Ectodermal cell (in vitro differentiated cells): ENCODE results near the gene FHOD3.
A peak's percentile ranks its signal among the peaks of the same experiment; 100 is the strongest.

ENCODE experiments used
- H3K27ac ChIP-seq: 2 replicates; pipeline ENCODE4 v1.7.0; 2013; ENCODE audit warnings: mild to moderate bottlenecking, low read depth, low read length; ENCODE audit not compliant: insufficient read depth, poor library complexity, severe bottlenecking
- H3K27me3 ChIP-seq: 2 replicates; pipeline ENCODE4 v1.7.0; 2013; ENCODE audit warnings: mild to moderate bottlenecking, low read length; ENCODE audit not compliant: insufficient read depth, control insufficient read depth, poor library complexity, severe bottlenecking
- H3K36me3 ChIP-seq: one replicate; pipeline ENCODE4 v1.7.0; 2013; ENCODE audit warnings: low read length; ENCODE audit not compliant: control insufficient read depth, insufficient read depth
- H3K4me1 ChIP-seq: one replicate; pipeline ENCODE4 v1.7.0; 2013; ENCODE audit warnings: low read length; ENCODE audit not compliant: control insufficient read depth, insufficient read depth
- H3K4me3 ChIP-seq: 2 replicates; pipeline ENCODE4 v1.7.0; 2013; ENCODE audit warnings: low read depth, low read length, control low read depth; ENCODE audit not compliant: insufficient read depth
- H3K9me3 ChIP-seq: 2 replicates; pipeline ENCODE4 v1.7.0; 2013; ENCODE audit warnings: mild to moderate bottlenecking, low read length, moderate library complexity; ENCODE audit not compliant: control insufficient read depth
- whole genome bisulfite sequencing, 2 experiments: methylation state at CpG; one replicate each; pipeline ENCODE4 v1.1.7; 2013; ENCODE audit warnings: missing lambda C conversion rate in 2 of 2; 5-methylcytosine and 5-hydroxymethylcytosine counted together

FHOD3 gene

DNA sequence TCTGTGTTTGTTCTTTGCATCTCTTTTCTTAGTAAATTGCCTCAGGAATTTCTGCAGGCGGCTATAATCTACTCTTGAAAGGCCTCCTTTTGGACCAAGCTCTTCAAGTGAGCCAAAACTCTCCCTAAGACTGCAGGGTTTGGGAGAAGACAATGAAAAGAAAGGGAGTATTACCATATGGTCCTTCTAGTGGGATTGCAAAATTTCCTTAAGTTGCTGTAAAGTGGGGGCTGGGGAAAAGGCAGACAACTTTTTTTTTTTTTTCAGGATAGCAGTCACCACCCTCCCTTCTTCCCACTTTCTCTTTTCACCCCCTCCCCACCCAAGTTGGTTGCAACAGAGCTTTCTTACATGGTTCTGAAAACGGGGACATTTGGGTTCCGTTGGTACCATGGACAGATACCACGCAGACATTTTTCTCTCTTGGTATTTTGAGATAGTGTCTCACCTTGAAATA is 183.7 kb downstream of the FHOD3 start:
- Histone ChIP-seq H3K27ac (peak overlapping the region; percentile 58), H3K27me3 (no peaks in the 10 kb centered on the region), H3K36me3 (no peaks in the 10 kb centered on the region), H3K4me3 (no peak overlapping the region), H3K9me3 (no peaks in the 10 kb centered on the region), H3K4me1 (peaks cover 55% of the 10 kb centered on the region)
- WGBS, 2 experiments = 0 to 13% methylated on average over 2 to 4 of the region's 4 CpGs

- Histone ChIP-seq H3K9me3 (no peaks in the 10 kb centered on the region), H3K27ac (no peak overlapping the region), H3K27me3 (no peaks in the 10 kb centered on the region), H3K4me3 (no peak overlapping the region), H3K4me1 (peaks cover 55% of the 10 kb centered on the region), H3K36me3 (no peaks in the 10 kb centered on the region)
- 70 to 73% methylated on average over 1 of the region's 1 CpG for WGBS, 2 experiments
Measured at GRCh38 chr18:36481935-36482334, 184.4 kb downstream of the FHOD3 start.

DNA sequence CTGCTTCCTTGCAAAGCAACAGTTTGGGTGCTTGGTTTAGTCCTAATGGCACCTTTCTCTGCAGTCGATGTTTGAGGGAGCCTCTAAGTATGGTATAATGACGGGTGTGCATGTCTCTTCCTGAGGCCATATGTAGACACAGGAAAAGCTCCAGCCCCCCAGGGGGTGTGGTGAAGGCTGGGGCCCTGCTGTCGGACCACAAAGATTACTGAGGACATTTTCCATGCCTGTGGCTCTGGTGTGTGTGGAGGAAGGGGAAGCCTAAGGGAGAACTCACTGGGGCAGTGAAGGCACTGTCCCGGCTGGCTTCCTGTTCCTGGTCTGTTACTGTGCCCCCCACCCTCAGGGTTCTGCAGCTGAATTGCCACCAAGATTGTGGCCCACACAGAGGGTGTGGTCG is 187.1 kb downstream of the FHOD3 start:
- H3K36me3 ChIP-seq = no peaks in the 10 kb centered on the region
- 93 to 97% methylated on average over 5 of the region's 5 CpGs for WGBS, 2 experiments
- peaks cover 41% of the 10 kb centered on the region for H3K4me1 ChIP-seq
- H3K9me3 ChIP-seq = no peaks in the 10 kb centered on the region
- no peak overlapping the region for H3K27ac ChIP-seq
- H3K4me3 ChIP-seq = no peak overlapping the region
- H3K27me3 ChIP-seq = no peaks in the 10 kb centered on the region

DNA sequence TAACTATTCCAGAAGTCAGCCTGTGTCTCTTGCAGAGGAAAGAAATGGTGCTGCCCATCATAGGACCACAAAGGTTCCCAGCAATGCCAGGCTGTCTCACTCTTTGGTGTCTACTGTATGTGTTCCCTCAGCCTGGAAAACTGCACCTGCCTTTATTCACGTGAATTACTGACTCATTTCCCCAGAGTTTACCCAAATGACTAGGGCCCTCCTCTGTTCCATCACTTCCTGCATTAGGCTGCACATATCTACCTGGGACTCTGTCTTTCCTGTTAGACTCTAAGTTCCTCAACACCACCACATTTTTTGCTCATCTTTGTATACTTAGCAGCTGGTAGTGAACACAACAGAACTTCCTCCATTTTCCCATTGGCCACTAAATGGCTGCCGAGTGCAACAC is 188.3 kb downstream of the FHOD3 start:
- Histone ChIP-seq H3K4me3 (no peak overlapping the region), H3K27ac (no peak overlapping the region), H3K9me3 (no peaks in the 10 kb centered on the region), H3K27me3 (no peaks in the 10 kb centered on the region), H3K4me1 (peaks cover 30% of the 10 kb centered on the region), H3K36me3 (no peaks in the 10 kb centered on the region)
- WGBS, 2 experiments = 94 to 95% methylated on average over 2 of the region's 2 CpGs

DNA sequence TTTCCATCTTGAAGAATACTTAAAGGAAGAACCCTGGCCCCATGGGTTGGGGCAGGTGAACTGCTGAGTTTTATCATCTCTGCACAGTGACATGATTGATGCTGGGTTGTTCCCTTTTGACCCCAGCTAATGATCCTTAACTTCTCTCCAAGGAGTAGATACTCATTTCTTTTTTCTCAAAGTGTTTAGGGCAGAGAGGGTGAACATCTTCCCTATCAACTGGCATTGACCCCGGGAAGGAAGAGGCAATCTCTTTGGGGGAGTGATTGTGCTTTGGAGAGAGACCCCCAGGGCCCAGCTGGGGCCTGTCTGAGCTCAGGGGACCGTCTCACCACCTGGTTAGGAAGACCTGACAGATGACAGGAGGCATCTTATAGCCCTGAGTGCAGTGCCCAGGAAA is 190.6 kb downstream of the FHOD3 start:
- Histone ChIP-seq H3K27ac (no peak overlapping the region), H3K4me3 (no peak overlapping the region), H3K36me3 (no peaks in the 10 kb centered on the region), H3K27me3 (no peaks in the 10 kb centered on the region), H3K4me1 (peaks cover 8% of the 10 kb centered on the region), H3K9me3 (no peaks in the 10 kb centered on the region)
- 90 to 92% methylated on average over 2 of the region's 2 CpGs for WGBS, 2 experiments

DNA sequence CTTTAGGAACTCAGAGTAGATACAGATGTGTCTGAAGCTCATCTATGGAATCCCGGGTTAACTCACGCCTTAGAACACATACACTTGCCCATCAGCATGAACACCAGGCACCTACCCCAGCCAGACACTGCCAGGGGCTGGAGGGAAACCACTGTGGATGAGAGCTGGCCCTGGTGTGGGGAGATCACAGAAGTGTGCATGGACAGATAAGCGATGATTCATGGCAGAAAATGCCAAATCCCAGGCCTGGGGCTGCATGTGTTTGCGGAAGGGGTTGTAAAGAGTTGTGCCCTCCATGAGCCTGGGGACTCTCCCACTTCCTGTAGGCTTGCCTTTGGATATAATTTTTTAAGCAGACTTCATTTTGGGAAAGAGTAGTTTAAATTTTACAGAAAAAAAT is 193.4 kb downstream of the FHOD3 start:
- 90 to 94% methylated on average over 4 of the region's 4 CpGs for WGBS, 2 experiments
- H3K27ac ChIP-seq = no peak overlapping the region
- no peaks in the 10 kb centered on the region for H3K27me3 ChIP-seq
- no peaks in the 10 kb centered on the region for H3K36me3 ChIP-seq
- no peak overlapping the region for H3K4me3 ChIP-seq
- no peaks in the 10 kb centered on the region for H3K9me3 ChIP-seq
- peaks cover 21% of the 10 kb centered on the region for H3K4me1 ChIP-seq

DNA sequence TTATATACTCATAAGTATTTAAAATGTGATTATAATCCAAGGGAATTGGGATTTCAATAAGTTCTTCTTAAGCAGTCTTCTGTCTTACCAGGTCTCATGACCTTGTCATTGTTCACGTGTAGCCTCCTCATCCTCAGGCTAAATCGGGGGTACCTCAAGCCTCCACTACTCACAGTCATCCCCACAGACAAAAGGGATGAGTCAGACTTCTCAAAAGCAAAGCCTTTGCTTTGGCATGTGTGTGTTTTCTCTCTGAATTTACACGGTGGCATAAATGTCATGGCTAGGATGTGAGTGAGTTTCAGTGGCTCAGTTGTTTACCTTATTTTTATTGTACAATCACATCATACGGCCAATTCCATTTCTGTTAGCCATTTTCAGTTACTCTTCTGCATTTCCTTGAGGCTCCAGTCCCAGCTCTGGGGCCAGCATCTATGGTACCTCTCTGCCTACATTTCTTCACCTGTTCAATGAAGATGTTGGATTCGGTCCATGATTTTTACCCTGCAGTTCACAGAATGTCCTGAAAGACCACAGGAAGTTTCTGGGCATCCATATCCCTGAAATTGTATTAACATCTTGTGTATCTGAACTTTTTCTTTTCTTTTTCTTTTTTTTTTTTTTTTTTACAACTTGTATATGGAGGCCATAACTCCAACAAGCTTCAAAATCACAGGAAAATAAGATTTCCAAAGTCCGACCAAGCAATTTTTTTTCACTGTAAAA is 195.3 kb downstream of the FHOD3 start:
- H3K4me3 ChIP-seq = no peak overlapping the region
- no peaks in the 10 kb centered on the region for H3K9me3 ChIP-seq
- H3K27me3 ChIP-seq = no peaks in the 10 kb centered on the region
- H3K4me1 ChIP-seq = peaks cover 15% of the 10 kb centered on the region
- no peak overlapping the region for H3K27ac ChIP-seq
- 95 to 96% methylated on average over 5 to 6 of the region's 6 CpGs for WGBS, 2 experiments
- H3K36me3 ChIP-seq = no peaks in the 10 kb centered on the region

DNA sequence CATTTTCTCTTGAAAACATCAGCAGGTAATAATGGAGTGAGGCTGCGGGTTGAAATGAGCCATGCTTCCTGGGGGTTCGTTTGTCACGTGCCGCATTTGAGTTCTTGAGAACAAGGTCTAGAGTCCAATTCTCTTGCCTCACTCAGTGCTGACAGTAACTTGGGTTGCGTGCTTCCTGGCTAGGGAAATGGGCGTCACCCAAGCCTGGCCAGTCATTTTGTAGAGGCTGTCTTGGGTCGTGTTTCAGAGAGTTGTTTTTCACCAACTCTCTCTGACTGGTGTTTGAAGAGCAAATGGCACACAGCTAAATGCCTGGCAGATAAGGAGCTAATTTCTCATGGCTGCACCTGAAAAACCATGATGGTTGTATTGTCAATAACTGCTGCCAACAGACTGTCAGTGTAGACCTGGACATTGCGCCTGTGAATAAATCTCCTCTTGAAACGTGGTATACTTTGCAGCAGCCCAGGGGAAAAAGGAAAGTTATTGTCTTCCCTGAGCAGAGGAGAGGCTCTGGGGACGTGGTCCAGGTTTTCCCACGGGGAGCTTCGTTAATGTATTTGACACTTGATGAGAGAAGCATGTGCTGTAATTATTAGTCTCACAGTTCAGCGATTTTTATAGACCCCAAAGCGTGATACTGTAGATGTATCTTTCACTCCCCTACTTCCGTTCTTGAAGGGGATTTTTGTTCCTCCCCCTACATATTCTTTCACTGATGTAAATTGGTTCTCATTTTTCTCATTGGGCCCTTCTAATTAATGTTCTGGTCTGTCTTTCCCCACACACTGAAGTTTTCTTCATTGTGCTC is 196.0 kb downstream of the FHOD3 start:
- no peaks in the 10 kb centered on the region for H3K27me3 ChIP-seq
- peaks cover 15% of the 10 kb centered on the region for H3K4me1 ChIP-seq
- no peak overlapping the region for H3K27ac ChIP-seq
- H3K4me3 ChIP-seq = no peak overlapping the region
- no peaks in the 10 kb centered on the region for H3K9me3 ChIP-seq
- 65 to 66% methylated on average over 15 of the region's 15 CpGs for WGBS, 2 experiments
- no peaks in the 10 kb centered on the region for H3K36me3 ChIP-seq

GRCh38 chr18:36494160-36494437 is 196.6 kb downstream of the FHOD3 start:
- no peaks in the 10 kb centered on the region for H3K36me3 ChIP-seq
- H3K27ac ChIP-seq = no peak overlapping the region
- no peaks in the 10 kb centered on the region for H3K27me3 ChIP-seq
- peaks cover 15% of the 10 kb centered on the region for H3K4me1 ChIP-seq
- no peak overlapping the region for H3K4me3 ChIP-seq
- H3K9me3 ChIP-seq = no peaks in the 10 kb centered on the region

- H3K4me3 ChIP-seq = no peak overlapping the region
- H3K9me3 ChIP-seq = no peaks in the 10 kb centered on the region
- peaks cover 15% of the 10 kb centered on the region for H3K4me1 ChIP-seq
- no peak overlapping the region for H3K27ac ChIP-seq
- H3K27me3 ChIP-seq = no peaks in the 10 kb centered on the region
- H3K36me3 ChIP-seq = no peaks in the 10 kb centered on the region
Measured at GRCh38 chr18:36496022-36496421, 198.5 kb downstream of the FHOD3 start.
